ENCODE measurements around the gene TRMT5. TPM values are rescaled to one million over a fixed set of nuclear protein-coding genes. Genes with fewer than 3 reads are reported as not detected.

Gene TRMT5
- total and polyA plus RNA-seq, 9 of the 15 experiments (the other 6 are each of a cell fraction or from before 2014, with no cell fraction given) = 8.4 to 20.0 (median 15.1) TPM

- BruUV-seq (replicated peaks) = no TSS peak
- no peaks in the 10 kb centered on the region for H3K9me1 ChIP-seq (ENCODE audit: control insufficient read depth, insufficient read depth, low read length)
- no peak overlapping the region for H3K9ac ChIP-seq (ENCODE audit: insufficient read depth in 1 of 2, low read depth in 2 of 2, low read length in 2 of 2)
- H3K27ac ChIP-seq (ENCODE audit: extremely low read depth, low read depth, low read length) = no peak overlapping the region
- H3K36me3 ChIP-seq (ENCODE audit: control insufficient read depth, insufficient read depth, low read length) = peaks cover 4% of the 10 kb centered on the region; the same call in 1 of the 3 replicates
- H3K4me2 ChIP-seq (ENCODE audit: insufficient read depth, low read length) = no peak overlapping the region
- in situ Hi-C loops (cut with MboI) (loop anchor here (5.0 kb wide), 1 partner anchor 399 kb away; no protein-coding TSS in a partner anchor), intact Hi-C loops (cut with micrococcal nuclease) (loop anchor here (5.0 kb wide), 3 partner anchors 44 to 304 kb away; partner anchors contain the start of genes SIX4, SLC38A6 and TRMT5)
- POLR2A ChIA-PET = no interaction called here
- H3K27me3 ChIP-seq (ENCODE audit: control insufficient read depth in 2 of 2, insufficient read depth in 2 of 2, low read length in 2 of 2) = no peaks in the 10 kb centered on the region
- DNase-seq (ENCODE audit: extremely low read depth in 1 of 4, low spot score in 3 of 4) (no peak), ATAC-seq (no peak), FAIRE-seq (no peak)
- no peaks in the 10 kb centered on the region for H3K9me3 ChIP-seq (replicated peaks; ENCODE audit: control insufficient read depth, insufficient read depth, low read depth, low read length)
- H3K79me2 ChIP-seq (ENCODE audit: control insufficient read depth, insufficient read depth, low read length) = no peaks in the 10 kb centered on the region
- no peak overlapping the region for H2AFZ ChIP-seq (ENCODE audit: low read depth, low read length)
- no peaks in the 10 kb centered on the region for H4K20me1 ChIP-seq (replicated peaks; ENCODE audit: control insufficient read depth, insufficient read depth, low read length)
- no peaks in the 10 kb centered on the region for H3K4me1 ChIP-seq (replicated peaks in 1 of 2; ENCODE audit: control insufficient read depth in 2 of 2, insufficient read depth in 2 of 2, low read length in 2 of 2)
- CTCF ChIA-PET (ENCODE audit: low intra/inter-chr PET ratio) = no interaction called here
- WGBS (ENCODE audit: insufficient coverage, low coverage, missing lambda C conversion rate) = 92% methylated on average over 2 of the region's 2 CpGs
- H3K4me3 ChIP-seq = no peak overlapping the region
- TF ChIP-seq TGIF2 (CRISPR knock-in tag; IDR thresholded peaks at IDR 0.05) (no peak), ATF3 (IDR thresholded peaks at IDR 0.05) (no peak), ATF3 (CRISPR knock-in tag; conservative IDR thresholded peaks at IDR 0.05) (no peak), MBD1 (CRISPR knock-in tag; IDR thresholded peaks at IDR 0.05) (no peak), AFF4 (CRISPR knock-in tag; IDR thresholded peaks at IDR 0.05) (no peak), SRSF9 (IDR thresholded peaks at IDR 0.05; ENCODE audit: borderline replicate concordance, low read depth, low read length) (no peak), CUX1 (CRISPR knock-in tag; IDR thresholded peaks at IDR 0.05) (no peak), ZNF395 (CRISPR knock-in tag; IDR thresholded peaks at IDR 0.05) (no peak)
These were observed 45.6 kb upstream of the TRMT5 start for GRCh38 chr14:61026526-61026925.
